Iris pigment epithelial cell (primary cell): ENCODE measurements around the gene ANKDD1B.
"Not testable (repeated sequence)": the region's sequence is repeated elsewhere in the genome, so short reads cannot be mapped to it uniquely, and the experiment has no call there.

ENCODE experiments used
- DNase-seq: peaks from one replicate; pipeline ENCODE4 v3.0.0-alpha.2; 2011; ENCODE audit warnings: low read depth

The ANKDD1B gene

GRCh38 chr5:75660678-75661465, 49.6 kb downstream of the ANKDD1B start:
- DNase-seq: no peak

- DNase-seq: no peak
Measured at GRCh38 chr5:75662061-75662460, 50.8 kb downstream of the ANKDD1B start.

- DNase-seq: no peak
Measured at GRCh38 chr5:75663579-75664284, 52.5 kb downstream of the ANKDD1B start.

- no peak for DNase-seq
Measured at GRCh38 chr5:75664979-75665378, 53.7 kb downstream of the ANKDD1B start.

- no peak for DNase-seq
Measured at GRCh38 chr5:75666801-75667200, 55.5 kb downstream of the ANKDD1B start.

- DNase-seq: no peak
Measured at GRCh38 chr5:75667586-75667985, 56.3 kb downstream of the ANKDD1B start.

GRCh38 chr5:75668445-75668844, 57.2 kb downstream of the ANKDD1B start:
- no peak for DNase-seq

GRCh38 chr5:75668977-75669689, 57.9 kb downstream of the ANKDD1B start:
- peak; percentile 63 for DNase-seq

- DNase-seq: peak; percentile 93
Measured at GRCh38 chr5:75670577-75670976, 59.3 kb downstream of the ANKDD1B start.

- DNase-seq: peak; percentile 61
Measured at GRCh38 chr5:75671506-75671905, 60.3 kb downstream of the ANKDD1B start.

- DNase-seq: peak; percentile 63
Measured at GRCh38 chr5:75672616-75673015, 61.4 kb downstream of the ANKDD1B start.

GRCh38 chr5:75675783-75676182, 64.5 kb downstream of the ANKDD1B start:
- no peak for DNase-seq

GRCh38 chr5:75677607-75678006, 66.4 kb downstream of the ANKDD1B start:
- peak; percentile 58 for DNase-seq

- DNase-seq: no peak
Measured at GRCh38 chr5:75678155-75678554, 66.9 kb downstream of the ANKDD1B start.

GRCh38 chr5:75681125-75681830, 70.0 kb downstream of the ANKDD1B start:
- peak; percentile 73 for DNase-seq

GRCh38 chr5:75685141-75685540, 73.9 kb downstream of the ANKDD1B start:
- no peak for DNase-seq

- DNase-seq: no peak
Measured at GRCh38 chr5:75686480-75686879, 75.2 kb downstream of the ANKDD1B start.

GRCh38 chr5:75690669-75691068, 79.4 kb downstream of the ANKDD1B start:
- no peak for DNase-seq

GRCh38 chr5:75694781-75695180, 83.5 kb downstream of the ANKDD1B start:
- DNase-seq: no peak

- DNase-seq: not testable (repeated sequence)
Measured at GRCh38 chr5:75695472-75696351, 84.5 kb downstream of the ANKDD1B start.

GRCh38 chr5:75701856-75702255, 90.6 kb downstream of the ANKDD1B start:
- no peak for DNase-seq
